Measurements from ENCODE around the gene SIPA1L2. TPM values are rescaled to one million over a fixed set of nuclear protein-coding genes. Genes with fewer than 3 reads are reported as not detected.

The SIPA1L2 gene
- total and polyA plus RNA-seq, 2 experiments from 2014 or later: 1.1 to 5.9 TPM

DNA sequence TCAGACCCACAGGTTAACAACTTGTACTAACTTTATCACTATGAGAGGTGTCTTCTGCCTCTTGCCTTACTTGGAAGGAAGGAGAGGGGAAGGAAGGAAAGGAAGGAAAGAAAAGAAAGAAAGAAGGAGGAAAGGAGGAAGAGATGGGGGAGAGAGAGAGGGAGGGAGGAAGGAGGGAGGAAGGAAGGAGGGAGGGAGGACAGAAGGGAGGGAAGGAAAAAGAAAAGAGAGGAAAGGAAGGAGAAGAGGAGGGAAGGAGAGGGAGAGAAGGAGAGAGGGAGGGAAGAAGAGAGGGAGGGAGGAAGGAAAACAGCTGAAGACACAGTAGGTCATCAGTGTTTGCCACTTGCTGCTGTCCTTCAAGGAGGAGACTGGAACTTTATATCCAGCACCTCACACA lies 5.3 kb upstream of the SIPA1L2 start:
- TF ChIP-seq EZH2phosphoT487 (IDR thresholded peaks at IDR 0.05; ENCODE audit: insufficient read depth, low read depth) (no peak), EZH2 (IDR thresholded peaks at IDR 0.05; ENCODE audit: insufficient read depth, poor library complexity, severe bottlenecking) (no peak)
- in situ Hi-C loops (cut with MboI): loop anchor here (10.0 kb wide), 2 partner anchors 320 to 600 kb away; partner anchors contain the start of gene NTPCR

DNA sequence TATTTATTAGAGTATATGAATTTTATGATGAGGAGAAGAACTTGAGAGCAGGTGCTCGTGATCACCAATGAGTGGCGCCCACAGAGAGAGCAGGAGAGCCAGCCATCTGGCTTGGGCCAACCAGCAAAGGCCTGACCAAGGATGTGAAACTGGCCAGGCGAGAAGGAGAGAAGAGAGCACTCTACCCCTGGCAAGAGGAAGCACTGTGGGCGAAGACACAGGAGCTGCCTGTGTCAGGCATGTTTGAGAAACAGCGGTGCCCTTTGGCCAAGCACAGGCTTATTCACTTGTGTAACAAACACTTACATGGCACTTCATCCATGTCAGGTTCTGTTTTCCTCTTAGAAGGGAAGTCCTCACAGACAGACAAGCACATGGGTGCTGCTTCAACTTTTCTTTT lies 4.2 kb upstream of the SIPA1L2 start:
- TF ChIP-seq EZH2phosphoT487 (IDR thresholded peaks at IDR 0.05; ENCODE audit: insufficient read depth, low read depth) (no peak), EZH2 (IDR thresholded peaks at IDR 0.05; ENCODE audit: insufficient read depth, poor library complexity, severe bottlenecking) (no peak)
- no peak for DNase-seq
- H3K4me1 ChIP-seq (ENCODE audit: insufficient read depth): 0 out of 2 replicates have a peak, but pooled peaks cover 2% of the 10 kb centered on the region
- H2AFZ ChIP-seq: no peak overlapping the region
- no peaks in the 10 kb centered on the region; the same call in 1 of the 2 replicates for H3K27me3 ChIP-seq (replicated peaks; ENCODE audit: insufficient read depth)
- WGBS, 2 experiments (ENCODE audit: low coverage in 1 of 2, low lambda C conversion rate in 2 of 2, missing lambda C conversion rate in 2 of 2): 87 to 94% methylated on average over 5 of the region's 5 CpGs
- no peaks in the 10 kb centered on the region for H3K36me3 ChIP-seq (ENCODE audit: low read depth)
- 0 out of 2 replicates have a peak, but pooled peaks cover 2% of the 10 kb centered on the region for H3F3A ChIP-seq (ENCODE audit: insufficient read depth)
- no peak overlapping the region for H3K4me2 ChIP-seq (ENCODE audit: unreplicated experiment)
- no peak overlapping the region for H3K9ac ChIP-seq
- H3K27ac ChIP-seq: no peak overlapping the region
- in situ Hi-C loops (cut with MboI): loop anchor here (10.0 kb wide), 2 partner anchors 321 to 601 kb away; partner anchors contain the start of gene NTPCR
- H3K9me2 ChIP-seq (ENCODE audit: insufficient read depth): no peaks in the 10 kb centered on the region
- no peak overlapping the region for H3K4me3 ChIP-seq
- H4K20me1 ChIP-seq (ENCODE audit: insufficient read depth): no peaks in the 10 kb centered on the region
- no peaks in the 10 kb centered on the region for H3K9me3 ChIP-seq (ENCODE audit: low read depth)
- H3K79me2 ChIP-seq (ENCODE audit: insufficient read depth): no peaks in the 10 kb centered on the region

More for the DNA sequence above, 5.3 kb upstream of the SIPA1L2 start:
- DNase-seq: no peak
- H3K36me3 ChIP-seq (ENCODE audit: low read depth): no peaks in the 10 kb centered on the region
- no peak overlapping the region for H3K4me2 ChIP-seq (ENCODE audit: unreplicated experiment)
- no peaks in the 10 kb centered on the region for H3K9me3 ChIP-seq (ENCODE audit: low read depth)
- H3K27me3 ChIP-seq (replicated peaks; ENCODE audit: insufficient read depth): no peaks in the 10 kb centered on the region; the same call in 1 of the 2 replicates
- H3K9me2 ChIP-seq (ENCODE audit: insufficient read depth): no peaks in the 10 kb centered on the region
- H2AFZ ChIP-seq: no peak overlapping the region
- no peak overlapping the region for H3K9ac ChIP-seq
- H4K20me1 ChIP-seq (ENCODE audit: insufficient read depth): no peaks in the 10 kb centered on the region
- no peaks in the 10 kb centered on the region for H3K79me2 ChIP-seq (ENCODE audit: insufficient read depth)
- 0 out of 2 replicates have a peak, but pooled peaks cover 2% of the 10 kb centered on the region for H3K4me1 ChIP-seq (ENCODE audit: insufficient read depth)
- no peak overlapping the region for H3K4me3 ChIP-seq
- no peak overlapping the region for H3K27ac ChIP-seq
- no peaks in the 10 kb centered on the region for H3F3A ChIP-seq (ENCODE audit: insufficient read depth)

- Histone ChIP-seq H3K36me3 (ENCODE audit: low read depth) (no peaks in the 10 kb centered on the region), H3K27me3 (replicated peaks; ENCODE audit: insufficient read depth) (no peaks in the 10 kb centered on the region), H3K9me3 (ENCODE audit: low read depth) (no peaks in the 10 kb centered on the region), H3K4me1 (ENCODE audit: insufficient read depth) (peaks cover 13% of the 10 kb centered on the region), H3K9me2 (ENCODE audit: insufficient read depth) (no peaks in the 10 kb centered on the region), H3K4me2 (ENCODE audit: unreplicated experiment) (peak overlapping the region; percentile 90), H2AFZ (peak overlapping the region; percentile 87), H3K4me3 (peak overlapping the region; percentile 86), H4K20me1 (ENCODE audit: insufficient read depth) (no peaks in the 10 kb centered on the region), H3F3A (ENCODE audit: insufficient read depth) (peaks cover 21% of the 10 kb centered on the region; the same call in 1 of the 2 replicates), H3K9ac (peak overlapping the region; percentile 75), H3K27ac (no peak overlapping the region), H3K79me2 (ENCODE audit: insufficient read depth) (no peaks in the 10 kb centered on the region)
- 11% methylated on average over 8 of the region's 8 CpGs for WGBS, 2 experiments (ENCODE audit: low coverage in 1 of 2, low lambda C conversion rate in 2 of 2, missing lambda C conversion rate in 2 of 2)
- in situ Hi-C loops (cut with MboI): loop anchor here (10.0 kb wide), 2 partner anchors 324 to 604 kb away; partner anchors contain the start of gene NTPCR
- DNase-seq: no peak
- TF ChIP-seq EZH2 (IDR thresholded peaks at IDR 0.05; ENCODE audit: insufficient read depth, poor library complexity, severe bottlenecking): no peak
- no peak for TF ChIP-seq EZH2phosphoT487 (IDR thresholded peaks at IDR 0.05; ENCODE audit: insufficient read depth, low read depth)
Measured at GRCh38 chr1:232630894-232631195, 912 bp upstream of the SIPA1L2 start.

- Histone ChIP-seq H3K4me3 (peak overlapping the region; percentile 86), H3K4me2 (ENCODE audit: unreplicated experiment) (peak overlapping the region; percentile 74), H3K9ac (peak overlapping the region; percentile 61), H3K36me3 (ENCODE audit: low read depth) (no peaks in the 10 kb centered on the region), H3K27ac (no peak overlapping the region), H3K9me2 (ENCODE audit: insufficient read depth) (no peaks in the 10 kb centered on the region), H3F3A (ENCODE audit: insufficient read depth) (peaks cover 21% of the 10 kb centered on the region; the same call in 1 of the 2 replicates), H2AFZ (peak overlapping the region; percentile 79), H4K20me1 (ENCODE audit: insufficient read depth) (no peaks in the 10 kb centered on the region), H3K27me3 (replicated peaks; ENCODE audit: insufficient read depth) (no peaks in the 10 kb centered on the region), H3K4me1 (ENCODE audit: insufficient read depth) (peaks cover 20% of the 10 kb centered on the region), H3K9me3 (ENCODE audit: low read depth) (no peaks in the 10 kb centered on the region), H3K79me2 (ENCODE audit: insufficient read depth) (no peaks in the 10 kb centered on the region)
- TF ChIP-seq EZH2phosphoT487 (IDR thresholded peaks at IDR 0.05; ENCODE audit: insufficient read depth, low read depth) (no peak), EZH2 (IDR thresholded peaks at IDR 0.05; ENCODE audit: insufficient read depth, poor library complexity, severe bottlenecking) (no peak)
- 1 to 2% methylated on average over 41 to 71 of the region's 96 CpGs for WGBS, 2 experiments (ENCODE audit: low coverage in 1 of 2, low lambda C conversion rate in 2 of 2, missing lambda C conversion rate in 2 of 2)
- in situ Hi-C loops (cut with MboI): loop anchor here (5.0 to 10.0 kb wide), 3 partner anchors 325 to 757 kb away; partner anchors contain the start of gene NTPCR
- peak; percentile 50 for DNase-seq
Measured at GRCh38 chr1:232629250-232630046, 485 bp downstream of the SIPA1L2 start.

Data from GM23248 (cell line).